ENCODE data around the gene VPS35L. TPM values are rescaled to one million over a fixed set of nuclear protein-coding genes. Genes with fewer than 3 reads are reported as not detected.
"Not testable (repeated sequence)": the region's sequence is repeated elsewhere in the genome, so short reads cannot be mapped to it uniquely, and the experiment has no call there.

Gene VPS35L
- total RNA-seq, 1 donor from 2014 or later: 45.7 TPM

DNA sequence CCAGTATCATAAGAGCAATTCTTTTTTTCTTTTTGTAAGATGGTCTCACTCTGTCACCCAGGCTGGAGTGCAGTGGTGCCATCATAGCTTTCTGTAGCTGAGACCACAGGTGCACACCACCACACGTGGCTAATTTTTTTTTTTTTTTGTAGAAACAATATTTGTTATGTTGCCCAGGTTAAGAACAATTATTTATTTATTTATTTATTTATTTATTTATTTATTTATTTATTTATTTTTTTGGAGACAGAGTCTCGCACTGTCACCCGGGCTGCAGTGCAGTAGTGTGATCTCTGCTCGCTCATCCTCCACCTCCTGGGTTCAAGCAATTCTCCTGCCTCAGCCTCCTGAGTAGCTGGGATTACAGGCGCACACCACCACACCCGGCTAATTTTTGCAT lies 123.8 kb downstream of the VPS35L start:
- H3K27me3 Mint-ChIP-seq (ENCODE audit: low read depth); H3K4me3 Mint-ChIP-seq (ENCODE audit: low read depth); intact Hi-C loops (cut with micrococcal nuclease); DNase-seq (ENCODE audit: low spot score); H3K4me1 Mint-ChIP-seq (ENCODE audit: low read depth); H3K27ac Mint-ChIP-seq; H3K9me3 Mint-ChIP-seq: not testable (repeated sequence)
- peaks cover 34% of the 10 kb centered on the region for H3K36me3 Mint-ChIP-seq (ENCODE audit: low read depth)

DNA sequence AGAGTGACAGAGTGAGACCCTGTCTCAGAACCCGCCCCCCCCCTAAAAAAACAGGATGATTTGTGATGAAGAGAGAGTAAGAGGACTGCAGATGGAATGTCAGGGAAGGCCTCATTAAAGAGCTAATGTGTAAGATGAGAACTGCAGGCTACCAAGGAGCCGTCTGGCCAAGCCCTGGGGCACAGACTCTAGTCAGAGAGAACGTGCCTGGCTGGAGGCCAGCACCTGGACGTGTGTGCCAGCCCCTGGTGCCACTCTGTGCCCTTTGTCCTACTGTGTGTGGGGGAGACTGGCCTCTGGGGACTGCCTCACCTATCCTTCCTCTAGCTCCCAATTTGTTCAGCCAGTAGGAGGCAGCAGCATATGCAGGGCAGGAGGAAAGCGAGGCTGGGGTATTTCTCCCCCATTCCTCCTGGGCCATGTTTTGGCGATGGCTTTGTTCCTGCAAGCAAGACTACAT lies 125.4 kb downstream of the VPS35L start:
- Mint-ChIP-seq H3K9me3 (peaks cover 6% of the 10 kb centered on the region), H3K27ac (no peak overlapping the region), H3K27me3 (ENCODE audit: low read depth) (no peaks in the 10 kb centered on the region), H3K36me3 (ENCODE audit: low read depth) (peaks cover 43% of the 10 kb centered on the region), H3K4me1 (ENCODE audit: low read depth) (no peaks in the 10 kb centered on the region), H3K4me3 (ENCODE audit: low read depth) (no peak overlapping the region)
- no peak for DNase-seq (ENCODE audit: low spot score)
- intact Hi-C loops (cut with micrococcal nuclease): no loop called here

DNA sequence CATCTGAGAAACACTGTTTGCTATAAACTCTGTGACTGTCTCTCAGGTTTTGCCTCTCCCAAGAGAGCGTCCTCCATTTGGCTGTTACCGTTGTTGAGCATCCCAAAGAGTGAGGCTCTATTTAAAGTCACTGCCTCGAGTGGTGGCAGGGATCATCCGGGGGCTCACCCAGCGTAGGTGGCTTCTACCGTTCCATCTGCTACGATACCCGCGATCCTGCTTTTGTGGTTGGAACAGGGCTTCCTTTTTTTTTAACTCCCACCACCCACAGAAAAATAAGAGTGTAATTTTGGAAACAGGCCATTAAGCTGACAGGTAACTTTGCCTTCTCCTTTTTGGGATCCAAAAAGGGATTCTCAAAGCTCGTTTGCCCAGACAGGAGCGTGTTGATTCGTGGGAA lies 126.1 kb downstream of the VPS35L start:
- no peak overlapping the region for H3K27ac Mint-ChIP-seq
- H3K9me3 Mint-ChIP-seq: peaks cover 6% of the 10 kb centered on the region
- intact Hi-C loops (cut with micrococcal nuclease): no loop called here
- H3K4me3 Mint-ChIP-seq (ENCODE audit: low read depth): no peak overlapping the region
- no peak for DNase-seq (ENCODE audit: low spot score)
- no peaks in the 10 kb centered on the region for H3K4me1 Mint-ChIP-seq (ENCODE audit: low read depth)
- H3K36me3 Mint-ChIP-seq (ENCODE audit: low read depth): peaks cover 43% of the 10 kb centered on the region
- no peaks in the 10 kb centered on the region for H3K27me3 Mint-ChIP-seq (ENCODE audit: low read depth)

DNA sequence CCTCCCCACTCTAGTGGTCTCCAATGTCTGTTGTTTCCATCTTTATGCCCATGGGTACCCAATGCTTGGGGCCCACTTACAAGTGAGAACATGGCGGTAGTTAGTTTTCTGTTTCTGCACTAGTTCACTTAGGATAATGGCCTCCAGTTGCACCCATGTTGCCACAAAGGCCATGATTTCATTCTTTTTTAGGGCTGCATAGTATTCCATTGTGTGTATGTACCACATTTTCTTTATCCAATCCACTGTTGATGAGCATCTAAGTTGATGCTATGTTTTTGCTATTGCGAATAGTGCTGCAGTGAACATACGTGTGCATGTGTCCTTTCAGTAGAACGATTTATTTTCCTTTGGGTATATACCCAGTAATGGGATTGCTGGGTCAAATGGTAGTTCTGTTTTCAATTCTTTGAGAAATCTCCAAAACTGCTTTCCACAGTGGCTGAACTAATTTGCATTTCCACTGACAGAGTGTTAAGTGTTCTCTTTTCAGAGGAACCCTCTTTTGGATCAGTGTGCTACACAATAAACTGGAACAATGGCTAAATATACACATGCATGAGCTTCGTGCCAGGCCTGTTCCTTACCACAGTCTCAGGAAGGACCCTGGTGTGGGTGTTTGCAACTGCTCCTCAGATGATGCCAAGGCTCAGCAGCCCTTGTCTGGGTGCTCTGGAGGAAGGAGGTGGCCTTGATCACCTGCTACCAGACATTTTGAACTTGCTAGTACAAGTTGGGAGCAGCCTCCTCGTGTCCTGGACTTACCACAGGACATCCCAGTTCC lies 128.1 kb downstream of the VPS35L start:
- peaks cover 6% of the 10 kb centered on the region for H3K9me3 Mint-ChIP-seq
- H3K4me1 Mint-ChIP-seq (ENCODE audit: low read depth): peaks cover 3% of the 10 kb centered on the region
- no peak for DNase-seq (ENCODE audit: low spot score)
- intact Hi-C loops (cut with micrococcal nuclease): no loop called here
- no peaks in the 10 kb centered on the region for H3K27me3 Mint-ChIP-seq (ENCODE audit: low read depth)
- no peak overlapping the region for H3K4me3 Mint-ChIP-seq (ENCODE audit: low read depth)
- H3K36me3 Mint-ChIP-seq (ENCODE audit: low read depth): peaks cover 51% of the 10 kb centered on the region
- no peak overlapping the region for H3K27ac Mint-ChIP-seq

DNA sequence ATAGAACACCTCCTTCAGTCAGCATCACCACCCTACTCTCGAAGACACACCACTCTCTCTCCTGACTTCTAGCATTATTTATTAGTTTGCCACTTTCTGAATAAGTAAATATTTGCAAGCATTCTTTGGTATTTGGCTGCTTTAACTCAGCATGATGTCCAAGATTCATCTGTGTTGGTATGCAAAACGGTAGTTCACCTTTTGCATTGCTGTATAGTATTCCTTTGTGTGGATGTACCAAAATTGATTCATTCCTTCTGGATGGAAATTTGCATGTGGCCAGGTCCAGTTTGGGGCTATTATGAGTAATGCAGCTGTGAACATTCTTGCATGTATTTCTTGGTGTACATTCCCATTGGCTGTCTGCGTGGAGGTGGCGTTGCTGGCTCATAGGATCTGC lies 129.7 kb downstream of the VPS35L start:
- Mint-ChIP-seq H3K27ac (no peak overlapping the region), H3K4me1 (ENCODE audit: low read depth) (peaks cover 11% of the 10 kb centered on the region), H3K4me3 (ENCODE audit: low read depth) (no peak overlapping the region), H3K27me3 (ENCODE audit: low read depth) (no peaks in the 10 kb centered on the region), H3K36me3 (ENCODE audit: low read depth) (peaks cover 51% of the 10 kb centered on the region), H3K9me3 (peaks cover 6% of the 10 kb centered on the region)
- intact Hi-C loops (cut with micrococcal nuclease): no loop called here
- no peak for DNase-seq (ENCODE audit: low spot score)

DNA sequence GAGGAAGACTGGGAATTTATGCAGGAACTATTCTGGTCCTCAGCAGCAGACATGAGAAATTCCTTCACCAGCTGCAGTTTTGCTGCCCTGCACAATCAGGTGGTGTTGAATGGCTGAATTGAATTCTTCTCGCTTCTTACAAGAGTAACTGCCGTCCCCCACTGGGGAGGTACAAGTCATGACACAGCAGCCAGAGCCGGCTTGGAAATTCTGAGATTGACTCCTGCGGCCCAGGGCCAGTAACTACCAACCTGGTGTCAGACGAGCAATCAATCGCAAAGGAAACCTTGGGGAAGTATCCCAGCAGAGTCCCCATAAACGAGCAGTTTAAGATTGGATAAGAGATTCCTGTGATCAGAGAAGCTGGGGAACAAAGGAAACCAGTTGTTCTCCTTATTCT lies 131.8 kb downstream of the VPS35L start:
- Mint-ChIP-seq H3K36me3 (ENCODE audit: low read depth) (peaks cover 53% of the 10 kb centered on the region), H3K4me3 (ENCODE audit: low read depth) (no peak overlapping the region), H3K4me1 (ENCODE audit: low read depth) (peaks cover 13% of the 10 kb centered on the region), H3K9me3 (peaks cover 6% of the 10 kb centered on the region), H3K27me3 (ENCODE audit: low read depth) (no peaks in the 10 kb centered on the region), H3K27ac (no peak overlapping the region)
- intact Hi-C loops (cut with micrococcal nuclease): no loop called here
- no peak for DNase-seq (ENCODE audit: low spot score)

DNA sequence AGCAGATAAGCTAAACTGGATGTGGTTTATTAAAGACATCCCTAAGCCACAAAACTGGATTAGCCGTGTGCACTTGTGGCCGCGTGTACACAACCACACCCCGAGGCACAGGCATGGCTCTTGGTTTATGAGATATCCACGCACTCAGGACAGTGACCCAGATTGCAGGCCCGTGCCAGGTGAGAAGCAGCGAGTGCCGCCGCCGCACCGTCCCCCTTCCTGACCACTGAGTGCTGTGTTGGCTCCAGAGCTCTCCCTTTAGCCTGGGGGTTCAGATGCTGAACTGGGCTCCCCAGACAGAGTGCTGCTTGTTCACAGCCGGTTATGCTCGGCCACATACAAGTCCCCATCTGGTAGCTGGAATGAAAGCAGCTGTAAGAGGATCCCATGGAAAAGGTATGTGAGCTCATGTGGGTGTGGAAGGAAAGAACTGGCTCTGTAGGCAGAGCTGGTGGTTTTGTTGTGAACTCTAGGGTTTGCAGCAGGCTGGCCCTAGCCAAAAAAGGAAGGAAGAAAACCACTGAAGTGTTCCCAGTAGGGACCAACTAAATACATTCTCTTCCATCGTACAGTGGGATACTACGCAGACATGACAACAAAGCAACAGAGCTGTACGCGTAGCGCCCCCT lies 133.0 kb downstream of the VPS35L start:
- no peak for DNase-seq (ENCODE audit: low spot score)
- no peaks in the 10 kb centered on the region for H3K27me3 Mint-ChIP-seq (ENCODE audit: low read depth)
- H3K4me3 Mint-ChIP-seq (ENCODE audit: low read depth): no peak overlapping the region
- peaks cover 13% of the 10 kb centered on the region for H3K4me1 Mint-ChIP-seq (ENCODE audit: low read depth)
- peaks cover 6% of the 10 kb centered on the region for H3K9me3 Mint-ChIP-seq
- intact Hi-C loops (cut with micrococcal nuclease): no loop called here
- H3K27ac Mint-ChIP-seq: no peak overlapping the region
- peaks cover 47% of the 10 kb centered on the region for H3K36me3 Mint-ChIP-seq (ENCODE audit: low read depth)

DNA sequence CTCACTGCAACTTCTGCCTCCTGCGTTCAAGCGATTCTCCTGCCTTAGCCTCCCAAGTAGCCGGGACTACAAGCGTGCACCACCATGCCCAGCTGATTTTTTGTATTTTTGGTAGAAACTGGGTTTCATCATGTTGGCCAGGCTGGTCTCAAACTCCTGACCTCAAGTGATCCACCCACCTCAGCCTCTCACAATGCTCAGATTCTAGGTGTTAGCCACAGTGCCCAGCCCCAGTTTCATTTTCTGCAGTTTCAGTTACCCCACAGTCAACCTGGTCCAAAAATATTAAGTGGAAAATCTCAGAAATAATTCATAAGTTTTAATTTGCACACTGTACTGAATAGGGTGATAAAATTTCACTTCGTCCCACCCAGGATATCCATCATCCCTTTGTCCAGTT lies 133.8 kb downstream of the VPS35L start:
- intact Hi-C loops (cut with micrococcal nuclease): no loop called here
- peaks cover 13% of the 10 kb centered on the region for H3K4me1 Mint-ChIP-seq (ENCODE audit: low read depth)

DNA sequence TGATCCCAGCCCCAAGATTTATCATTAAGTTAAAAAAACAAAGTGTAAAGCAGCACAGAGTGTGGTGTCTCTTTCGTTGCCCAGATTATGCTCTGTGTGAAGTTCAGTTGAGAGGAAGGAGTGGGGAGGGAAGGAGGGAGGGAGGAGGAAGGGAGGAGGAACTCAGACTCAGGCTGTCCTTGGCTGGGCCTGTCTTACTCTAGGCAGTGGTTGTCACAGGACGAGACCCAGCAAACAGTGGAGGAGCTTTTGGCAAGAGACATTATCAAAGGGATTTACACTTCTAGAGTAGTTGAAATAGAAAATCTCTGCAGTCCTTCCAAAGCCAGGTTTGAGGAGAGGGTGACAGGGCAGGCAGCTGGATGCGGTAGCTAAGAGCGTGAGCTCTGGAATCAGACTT lies 134.7 kb downstream of the VPS35L start:
- Mint-ChIP-seq H3K27me3 (ENCODE audit: low read depth) (no peaks in the 10 kb centered on the region), H3K4me1 (ENCODE audit: low read depth) (peaks cover 13% of the 10 kb centered on the region), H3K9me3 (peaks cover 3% of the 10 kb centered on the region), H3K27ac (peak overlapping the region; percentile 21), H3K36me3 (ENCODE audit: low read depth) (peaks cover 44% of the 10 kb centered on the region), H3K4me3 (ENCODE audit: low read depth) (no peak overlapping the region)
- intact Hi-C loops (cut with micrococcal nuclease): no loop called here
- DNase-seq (ENCODE audit: low spot score): no peak

More for the DNA sequence above, 133.8 kb downstream of the VPS35L start:
- Mint-ChIP-seq H3K27me3 (ENCODE audit: low read depth) (no peaks in the 10 kb centered on the region), H3K4me3 (ENCODE audit: low read depth) (no peak overlapping the region), H3K9me3 (peaks cover 6% of the 10 kb centered on the region), H3K27ac (no peak overlapping the region), H3K36me3 (ENCODE audit: low read depth) (peaks cover 47% of the 10 kb centered on the region)
- no peak for DNase-seq (ENCODE audit: low spot score)

DNA sequence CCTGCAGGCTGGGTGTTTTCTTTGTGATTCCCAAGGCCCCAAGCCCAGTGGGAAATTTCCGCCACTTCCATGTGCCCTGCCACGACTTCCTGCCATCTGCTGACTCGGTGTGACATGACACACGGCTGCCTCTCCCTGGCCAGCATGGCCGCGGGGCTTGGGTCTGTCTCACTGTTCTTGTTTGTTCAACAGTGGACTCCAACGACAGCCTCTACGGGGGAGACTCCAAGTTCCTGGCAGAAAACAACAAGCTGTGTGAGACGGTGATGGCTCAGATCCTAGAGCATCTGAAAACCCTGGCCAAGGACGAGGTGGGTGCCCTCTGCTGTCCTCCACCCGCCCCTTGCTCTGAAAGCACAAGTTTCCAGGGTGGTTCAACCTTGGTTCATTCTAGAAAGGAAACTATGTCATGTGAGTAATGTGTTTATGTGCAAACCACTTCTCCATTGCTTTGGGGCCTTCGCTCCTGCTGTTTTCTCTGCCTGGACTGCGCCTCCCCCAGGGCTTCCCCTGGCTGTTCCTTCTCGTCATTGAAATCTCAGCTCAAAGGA lies 135.7 kb downstream of the VPS35L start:
- intact Hi-C loops (cut with micrococcal nuclease): no loop called here
- no peak overlapping the region for H3K27ac Mint-ChIP-seq
- peaks cover 16% of the 10 kb centered on the region for H3K4me1 Mint-ChIP-seq (ENCODE audit: low read depth)
- no peak for DNase-seq (ENCODE audit: low spot score)
- H3K36me3 Mint-ChIP-seq (ENCODE audit: low read depth): peaks cover 35% of the 10 kb centered on the region
- H3K9me3 Mint-ChIP-seq: no peaks in the 10 kb centered on the region
- H3K27me3 Mint-ChIP-seq (ENCODE audit: low read depth): no peaks in the 10 kb centered on the region
- H3K4me3 Mint-ChIP-seq (ENCODE audit: low read depth): no peak overlapping the region

DNA sequence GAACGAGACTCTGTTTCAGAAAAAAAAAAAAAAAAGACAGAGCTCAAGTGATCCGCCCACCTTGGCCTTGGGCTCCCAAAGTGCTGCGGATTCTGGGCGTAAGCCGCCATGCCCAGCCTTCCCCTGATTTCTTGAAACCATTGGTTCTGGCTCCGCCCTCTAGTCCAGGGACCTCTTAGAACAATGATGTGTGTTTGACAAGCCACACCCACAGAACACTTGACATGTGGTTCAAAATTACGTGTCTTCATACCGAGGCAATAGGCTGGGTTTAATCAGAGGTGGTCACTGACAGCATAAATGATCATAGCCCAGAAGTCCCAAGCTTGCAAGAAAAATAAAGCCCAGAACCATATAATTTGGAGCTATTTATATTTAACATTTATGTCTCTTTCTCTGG lies 139.5 kb downstream of the VPS35L start:
- Mint-ChIP-seq H3K4me3 (ENCODE audit: low read depth) (no peak overlapping the region), H3K9me3 (no peaks in the 10 kb centered on the region), H3K27me3 (ENCODE audit: low read depth) (no peaks in the 10 kb centered on the region), H3K27ac (no peak overlapping the region), H3K36me3 (ENCODE audit: low read depth) (peaks cover 43% of the 10 kb centered on the region), H3K4me1 (ENCODE audit: low read depth) (peaks cover 20% of the 10 kb centered on the region)
- intact Hi-C loops (cut with micrococcal nuclease): no loop called here
- no peak for DNase-seq (ENCODE audit: low spot score)

DNA sequence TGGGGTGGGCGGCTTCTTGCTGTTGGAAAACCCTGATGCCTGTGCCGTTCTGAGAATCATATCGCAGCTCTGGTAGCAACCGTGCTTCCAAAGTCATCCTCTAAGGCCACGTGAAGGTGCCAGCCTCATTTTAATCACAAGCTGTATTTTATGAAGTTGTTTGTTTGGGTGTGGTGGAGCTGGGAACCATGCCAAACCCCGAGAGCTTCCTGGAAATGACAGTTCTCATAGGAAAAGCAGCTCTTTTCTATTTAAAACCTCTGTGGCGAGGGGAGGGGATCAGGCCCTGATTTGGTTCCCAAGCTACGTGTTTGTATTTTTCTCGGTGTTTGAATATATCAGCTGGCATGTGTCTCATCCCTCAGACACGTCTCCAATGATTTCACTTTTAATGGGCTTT lies 140.8 kb downstream of the VPS35L start:
- Mint-ChIP-seq H3K36me3 (ENCODE audit: low read depth) (peaks cover 53% of the 10 kb centered on the region), H3K27ac (no peak overlapping the region), H3K27me3 (ENCODE audit: low read depth) (no peaks in the 10 kb centered on the region), H3K4me1 (ENCODE audit: low read depth) (peaks cover 20% of the 10 kb centered on the region), H3K4me3 (ENCODE audit: low read depth) (no peak overlapping the region), H3K9me3 (no peaks in the 10 kb centered on the region)
- no peak for DNase-seq (ENCODE audit: low spot score)
- intact Hi-C loops (cut with micrococcal nuclease): no loop called here

DNA sequence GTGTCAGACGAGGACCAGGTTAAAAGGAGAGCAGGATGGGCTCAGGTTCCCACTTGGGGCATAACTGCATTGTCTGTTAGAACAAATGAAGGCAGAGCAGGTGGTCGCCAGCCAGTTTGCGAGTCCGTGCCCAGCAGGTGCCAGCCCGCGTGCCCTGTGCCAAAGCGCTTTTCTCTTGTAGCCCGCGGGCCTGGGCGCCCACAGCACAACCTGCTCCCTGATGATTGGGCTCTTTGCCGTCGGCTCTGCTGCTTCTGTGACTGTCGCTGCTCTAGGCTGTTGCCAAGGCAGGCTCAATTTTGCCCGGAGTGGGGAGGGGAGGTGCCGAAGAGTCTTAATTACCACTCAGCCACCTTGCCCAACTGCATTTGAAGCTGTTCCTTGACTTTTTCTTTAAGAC lies 141.5 kb downstream of the VPS35L start:
- H3K36me3 Mint-ChIP-seq (ENCODE audit: low read depth): peaks cover 55% of the 10 kb centered on the region
- intact Hi-C loops (cut with micrococcal nuclease): no loop called here
- no peaks in the 10 kb centered on the region for H3K27me3 Mint-ChIP-seq (ENCODE audit: low read depth)
- no peak overlapping the region for H3K4me3 Mint-ChIP-seq (ENCODE audit: low read depth)
- no peaks in the 10 kb centered on the region for H3K9me3 Mint-ChIP-seq
- peaks cover 18% of the 10 kb centered on the region for H3K4me1 Mint-ChIP-seq (ENCODE audit: low read depth)
- DNase-seq (ENCODE audit: low spot score): no peak
- H3K27ac Mint-ChIP-seq: no peak overlapping the region
